GM23248 (cell line): ENCODE results near the gene MB21D2.

Source experiments
- EZH2 ChIP-seq: fragments of 200-600 bp; sonication (generic); IDR thresholded peaks from 2 replicates; pipeline ENCODE4 v1.6.1; 2018; ENCODE audit warnings: antibody characterized with exemption, mild to moderate bottlenecking; ENCODE audit not compliant: insufficient read depth, poor library complexity, severe bottlenecking
- EZH2phosphoT487 ChIP-seq: fragments of 200-600 bp; sonication (generic); IDR thresholded peaks from 2 replicates; pipeline ENCODE4 v1.6.1; 2018; ENCODE audit warnings: antibody characterized with exemption, moderate library complexity, mild to moderate bottlenecking, low read depth; ENCODE audit not compliant: insufficient read depth

DNA sequence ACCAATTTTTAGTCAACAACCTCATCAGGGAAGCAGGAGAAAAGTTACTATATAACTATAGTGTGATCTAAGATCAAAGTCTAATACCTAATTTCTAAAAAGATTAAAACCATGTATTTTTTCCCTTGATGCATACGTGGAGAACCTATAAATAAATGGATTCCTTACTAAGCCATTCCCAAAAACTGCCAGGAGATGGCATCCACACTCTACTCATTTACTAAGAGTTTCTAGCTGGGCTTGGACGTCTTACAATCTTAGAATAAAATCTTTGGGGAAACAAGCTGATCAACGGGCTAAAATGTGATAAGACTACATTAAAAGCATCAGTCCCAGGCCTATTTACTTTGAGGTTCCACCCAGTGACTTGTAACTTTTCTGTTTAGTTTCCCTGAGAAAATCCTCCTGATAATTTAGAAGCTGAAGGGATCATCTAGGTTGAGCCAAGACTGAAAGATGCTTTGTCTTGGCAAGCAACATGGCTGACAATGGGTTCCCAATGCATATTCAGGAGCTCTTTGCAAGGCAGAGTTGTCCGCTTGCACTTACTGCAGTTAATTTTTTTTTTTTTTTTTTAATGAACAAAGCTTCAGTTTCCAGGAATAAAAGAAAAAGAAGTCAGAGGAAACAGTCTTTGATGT is 104.8 kb downstream of the MB21D2 start:
- TF ChIP-seq EZH2 (no peak), EZH2phosphoT487 (no peak)
